GM19397 (cell line): ENCODE data around the gene AP5S1.
A peak's percentile ranks its signal among the peaks of the same experiment; 100 is the strongest.
"Not testable (repeated sequence)": the region's sequence is repeated elsewhere in the genome, so short reads cannot be mapped to it uniquely, and the experiment has no call there.

Experiments used
- ATAC-seq: cut with Tn5 transposase; IDR thresholded peaks from one replicate; pipeline ENCODE4 v1.9.1; 2021; ENCODE audit warnings: mild to moderate bottlenecking, moderate library complexity; ENCODE audit not compliant: unreplicated experiment

AP5S1 gene

DNA sequence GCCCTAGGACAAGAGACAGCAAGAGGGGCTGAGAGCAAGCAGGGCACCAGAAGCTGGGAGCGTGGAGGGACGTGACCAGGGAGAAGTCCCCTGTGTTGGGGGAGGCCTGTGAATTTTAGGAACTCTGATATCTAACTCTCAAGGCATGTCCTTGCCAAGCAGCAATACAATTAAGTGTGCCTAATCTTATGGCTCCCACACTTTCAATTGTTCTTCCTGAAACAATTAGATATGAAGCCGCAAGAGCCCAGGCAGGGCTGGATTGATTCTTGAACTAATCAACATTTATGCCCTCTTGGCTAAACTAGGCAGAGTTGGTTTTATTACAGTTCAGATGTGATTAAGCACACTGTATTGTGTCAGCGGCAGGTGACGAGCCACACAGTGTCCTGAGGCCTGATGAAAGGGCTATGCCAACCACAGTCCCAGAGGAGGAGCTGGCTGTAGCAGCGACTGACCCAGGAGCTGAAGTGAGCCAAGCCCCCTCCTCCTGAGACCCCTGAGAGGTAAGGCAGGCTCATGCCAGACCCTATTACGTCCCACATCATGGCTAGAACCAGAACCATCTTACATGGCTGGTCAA lies 22.1 kb downstream of the AP5S1 start:
- no peak for ATAC-seq

DNA sequence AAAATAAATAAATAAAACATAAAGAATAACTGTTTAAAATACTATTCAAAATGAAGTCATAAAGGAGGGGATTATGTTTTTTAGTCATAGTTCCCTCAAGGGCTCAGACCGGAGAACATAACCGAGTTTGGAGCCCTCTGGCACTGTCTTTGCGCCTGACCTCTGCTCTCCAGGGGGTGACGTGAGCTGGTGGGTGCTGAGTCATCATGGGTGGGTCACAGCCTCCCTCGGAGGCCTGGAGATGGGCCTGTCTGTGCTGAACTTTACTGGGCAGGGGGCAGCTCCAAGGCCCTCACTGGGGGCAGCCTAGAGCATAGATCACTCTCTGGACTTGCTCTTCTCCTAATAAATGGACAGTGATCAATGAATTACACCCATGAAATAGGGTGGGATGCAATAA lies 23.1 kb downstream of the AP5S1 start:
- no peak for ATAC-seq

DNA sequence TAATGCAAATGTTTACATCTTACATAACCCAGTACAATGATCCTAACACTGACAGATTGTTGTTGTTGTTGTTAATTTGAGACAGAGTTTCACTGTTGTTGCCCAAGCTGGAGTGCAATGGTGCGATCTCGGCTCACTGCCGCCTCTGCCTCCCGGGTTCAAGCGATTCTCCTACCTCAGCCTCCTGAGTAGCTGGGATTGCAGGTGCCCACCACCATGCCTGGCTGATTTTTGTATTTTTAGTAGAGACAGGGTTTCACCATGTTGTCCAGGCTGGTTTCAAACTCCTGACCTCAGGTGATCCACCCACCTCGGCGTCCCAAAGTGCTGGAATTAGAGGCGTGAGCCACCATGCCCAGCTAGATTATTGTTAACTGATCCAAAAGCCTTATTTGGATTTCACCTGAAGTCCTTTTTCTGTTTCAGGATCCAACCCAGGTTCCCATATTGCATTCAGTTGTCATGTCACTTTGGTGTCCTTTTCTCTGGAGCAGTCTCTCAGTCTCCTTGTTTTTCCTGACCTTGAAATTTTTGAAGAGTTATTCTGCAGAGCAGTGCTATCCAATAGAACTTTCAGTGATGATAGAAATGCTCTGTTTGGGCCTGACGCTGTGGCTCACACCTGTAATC lies 23.8 kb downstream of the AP5S1 start:
- ATAC-seq, result not testable (repeated sequence)

DNA sequence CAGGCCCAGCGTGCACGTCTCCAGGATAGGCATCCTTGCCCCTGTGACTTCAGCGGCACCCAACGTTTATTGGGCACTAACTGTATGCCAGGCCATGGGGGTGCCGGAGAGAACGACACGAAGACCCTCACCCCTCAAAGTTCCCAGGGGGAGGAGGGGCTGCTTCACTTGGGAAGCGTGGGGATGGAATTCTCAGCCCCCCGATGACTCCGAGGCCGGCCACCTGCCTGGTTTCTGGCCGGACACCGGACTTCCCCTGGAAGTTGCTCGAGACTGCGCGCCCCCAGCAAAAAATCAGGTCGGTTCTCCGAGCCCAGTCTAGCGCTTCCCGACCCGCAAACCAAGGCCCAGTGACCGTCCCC lies 26.0 kb downstream of the AP5S1 start:
- ATAC-seq, result no peak

DNA sequence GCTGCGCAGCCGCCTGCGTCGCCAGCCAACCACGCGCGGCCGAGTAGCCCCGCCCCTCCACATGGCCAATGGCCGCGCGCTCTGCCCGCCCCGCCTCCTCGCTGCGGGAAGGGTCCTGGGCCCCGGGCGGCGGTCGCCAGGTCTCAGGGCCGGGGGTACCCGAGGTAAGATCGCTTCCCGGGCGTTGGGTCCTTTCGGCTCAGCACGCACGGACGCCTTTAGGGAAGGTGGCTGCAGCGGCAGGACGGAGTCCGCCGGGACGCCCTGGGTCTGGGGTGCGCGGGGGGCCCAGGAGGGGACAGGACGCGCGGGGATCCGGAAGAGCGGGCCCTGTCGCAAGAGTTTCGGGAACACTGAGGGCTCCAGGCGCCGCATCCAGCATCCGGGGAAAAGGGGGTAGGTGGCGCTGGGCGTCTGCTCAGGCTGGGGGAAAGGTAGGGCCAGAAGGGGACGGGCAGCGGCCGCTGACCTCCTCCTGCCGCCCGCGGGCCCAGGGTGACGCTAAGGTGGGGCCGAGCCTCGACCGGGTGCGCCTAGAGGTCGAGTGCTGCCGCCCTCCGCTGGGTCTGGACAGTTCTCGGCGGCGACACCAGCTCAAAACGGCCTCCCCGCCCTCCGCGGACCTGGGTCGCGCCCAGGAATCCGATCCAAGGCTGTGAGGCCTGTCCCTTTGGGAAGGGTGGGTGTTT lies 26.5 kb downstream of the AP5S1 start, which contains the start of gene MAVS:
MAVS (plus strand) TSS at position 95 of the 689 bp plus-strand sequence. CDS start 7,791 bp downstream, outside the sequence.
- ATAC-seq, result peak; percentile 98

DNA sequence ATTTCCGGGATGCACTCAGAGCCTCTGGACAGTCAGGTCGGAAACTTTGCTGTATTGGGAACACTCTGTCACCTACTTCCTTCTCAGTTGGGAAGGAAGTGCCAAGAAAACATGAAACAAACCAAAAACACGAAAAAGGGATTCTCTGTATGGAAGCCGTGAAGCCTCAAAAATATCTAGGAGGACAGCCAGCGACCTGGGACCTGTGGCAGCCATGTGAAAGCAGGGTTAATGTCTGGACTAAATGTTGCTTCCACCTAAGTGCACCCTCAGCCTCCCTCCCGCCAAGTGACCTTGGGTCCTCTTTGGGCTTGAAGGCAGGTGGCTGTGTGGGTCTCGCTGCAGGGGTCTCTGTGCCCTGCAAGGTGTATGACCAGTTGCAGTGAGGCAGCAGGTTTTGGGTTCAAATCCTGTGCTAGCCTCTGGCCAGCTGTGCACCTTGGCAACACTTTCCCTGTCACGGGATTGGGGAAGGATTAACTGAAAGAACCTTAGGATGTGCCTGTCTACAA lies 27.1 kb downstream of the AP5S1 start:
- no peak for ATAC-seq

DNA sequence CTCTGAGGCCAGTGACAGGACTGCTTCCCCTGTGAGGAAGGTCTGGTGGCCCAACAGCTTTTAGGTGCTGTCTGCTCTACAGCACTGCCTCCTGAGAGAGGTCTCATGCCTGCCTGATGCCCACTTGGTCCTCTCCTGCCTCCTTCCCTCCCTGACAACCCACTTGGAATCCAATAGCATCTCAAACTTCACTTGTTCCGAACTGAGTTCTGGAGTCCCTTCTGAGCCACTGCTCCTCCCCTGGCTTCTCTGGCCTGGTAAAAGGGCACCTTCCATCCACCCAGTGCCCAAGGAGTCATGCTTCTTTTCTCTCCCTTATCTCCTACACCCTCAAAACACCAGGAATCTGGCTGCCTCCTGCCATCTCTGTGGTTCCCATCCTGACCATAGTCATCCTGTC lies 28.2 kb downstream of the AP5S1 start:
- no peak for ATAC-seq

DNA sequence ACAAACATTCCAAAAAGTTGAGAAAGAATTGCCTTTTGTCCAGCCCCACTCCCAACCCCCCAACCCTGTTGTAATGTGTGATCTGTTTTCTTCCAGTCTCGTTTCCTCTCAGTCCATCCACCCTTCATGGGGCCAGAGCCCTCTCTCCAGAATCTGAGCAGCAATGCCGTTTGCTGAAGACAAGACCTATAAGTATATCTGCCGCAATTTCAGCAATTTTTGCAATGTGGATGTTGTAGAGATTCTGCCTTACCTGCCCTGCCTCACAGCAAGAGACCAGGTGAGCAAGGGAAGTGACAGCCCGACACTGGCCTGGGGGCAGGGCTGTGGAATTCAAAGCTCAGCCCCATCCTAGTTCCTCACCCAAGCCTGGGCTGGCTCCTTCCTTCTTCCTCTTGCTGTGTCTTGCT lies 34.1 kb downstream of the AP5S1 start:
- no peak for ATAC-seq

DNA sequence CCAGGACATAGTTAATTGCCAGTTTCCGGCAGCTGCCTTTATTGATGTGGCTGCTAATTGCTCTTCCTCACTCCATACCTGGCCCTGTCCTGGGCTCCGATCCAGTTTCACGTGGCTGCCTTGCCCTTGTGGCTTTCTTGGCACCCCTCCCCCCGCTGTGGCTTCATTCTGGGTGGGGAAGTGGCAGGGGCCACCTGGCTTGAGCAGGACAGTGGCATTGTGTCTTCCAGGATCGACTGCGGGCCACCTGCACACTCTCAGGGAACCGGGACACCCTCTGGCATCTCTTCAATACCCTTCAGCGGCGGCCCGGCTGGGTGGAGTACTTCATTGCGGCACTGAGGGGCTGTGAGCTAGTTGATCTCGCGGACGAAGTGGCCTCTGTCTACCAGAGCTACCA lies 37.1 kb downstream of the AP5S1 start:
- no peak for ATAC-seq

DNA sequence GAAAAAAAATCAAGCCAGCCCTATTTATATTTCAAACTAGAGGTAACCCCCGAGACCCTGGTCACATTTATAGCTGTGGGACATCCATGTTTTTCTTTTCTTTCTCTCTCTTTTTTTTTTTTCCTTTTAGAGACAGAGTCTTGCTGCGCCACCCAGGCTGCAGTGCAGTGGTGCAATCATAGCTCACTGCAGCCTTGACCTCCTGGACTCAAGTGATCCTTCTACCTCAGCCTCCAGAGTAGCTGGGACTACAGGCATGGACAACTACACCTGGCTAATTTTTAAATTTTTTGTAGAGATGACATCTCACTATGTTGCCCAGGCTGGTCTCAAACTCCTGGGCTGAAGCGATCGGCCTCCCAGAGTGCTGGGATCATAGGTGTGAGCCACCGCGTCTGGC lies 38.3 kb downstream of the AP5S1 start:
- ATAC-seq, result no peak

DNA sequence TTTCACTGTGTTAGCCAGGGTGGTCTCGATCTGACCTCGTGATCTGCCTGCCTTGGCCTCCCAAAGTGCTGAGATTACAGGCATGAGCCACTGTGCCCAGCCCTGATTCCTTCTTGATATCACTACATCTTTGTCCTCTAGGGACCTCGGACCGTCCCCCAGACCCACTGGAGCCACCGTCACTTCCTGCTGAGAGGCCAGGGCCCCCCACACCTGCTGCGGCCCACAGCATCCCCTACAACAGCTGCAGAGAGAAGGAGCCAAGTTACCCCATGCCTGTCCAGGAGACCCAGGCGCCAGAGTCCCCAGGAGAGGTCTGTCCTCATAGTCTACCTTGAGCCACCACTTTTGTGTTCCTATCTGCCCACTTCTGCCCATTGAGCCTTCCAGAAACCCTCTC lies 40.8 kb downstream of the AP5S1 start:
- ATAC-seq, result no peak

DNA sequence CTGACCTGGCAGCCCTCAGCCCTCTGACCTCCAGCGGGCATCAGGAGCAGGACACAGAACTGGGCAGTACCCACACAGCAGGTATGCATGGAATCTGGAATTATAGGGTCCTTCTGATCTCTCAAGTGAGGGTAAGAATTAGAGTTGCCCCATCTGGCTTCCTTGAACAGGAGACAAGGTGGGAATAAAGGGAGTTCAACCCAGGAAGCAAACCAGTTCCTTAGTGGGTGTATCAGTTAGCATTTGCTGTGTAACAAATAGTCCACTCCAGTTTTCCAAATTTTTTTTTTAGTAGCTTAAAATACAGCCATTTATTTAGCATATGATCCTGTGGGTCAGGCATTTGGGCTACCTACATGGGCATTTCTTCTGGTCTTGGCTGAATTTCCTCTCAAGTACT lies 42.0 kb downstream of the AP5S1 start:
- ATAC-seq, result no peak

DNA sequence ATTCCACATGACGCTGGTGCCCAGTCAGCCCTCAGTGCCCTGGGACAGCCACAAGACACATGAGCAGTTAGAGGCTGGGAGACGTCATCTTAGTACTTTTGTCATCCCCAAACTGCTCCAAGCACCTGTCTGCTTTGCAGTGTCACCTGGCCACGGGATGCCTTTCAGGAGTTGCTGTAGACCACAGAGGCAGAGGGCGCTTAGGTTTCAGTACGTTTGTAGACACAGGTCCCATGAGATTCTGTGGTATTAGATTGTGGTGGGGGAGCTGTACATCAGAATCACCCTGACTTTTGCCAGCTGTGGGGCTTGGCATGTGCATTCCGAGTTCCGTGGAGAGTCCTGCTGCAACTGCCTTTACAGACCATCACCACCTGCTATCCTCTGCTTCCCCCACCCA lies 43.0 kb downstream of the AP5S1 start:
- no peak for ATAC-seq

DNA sequence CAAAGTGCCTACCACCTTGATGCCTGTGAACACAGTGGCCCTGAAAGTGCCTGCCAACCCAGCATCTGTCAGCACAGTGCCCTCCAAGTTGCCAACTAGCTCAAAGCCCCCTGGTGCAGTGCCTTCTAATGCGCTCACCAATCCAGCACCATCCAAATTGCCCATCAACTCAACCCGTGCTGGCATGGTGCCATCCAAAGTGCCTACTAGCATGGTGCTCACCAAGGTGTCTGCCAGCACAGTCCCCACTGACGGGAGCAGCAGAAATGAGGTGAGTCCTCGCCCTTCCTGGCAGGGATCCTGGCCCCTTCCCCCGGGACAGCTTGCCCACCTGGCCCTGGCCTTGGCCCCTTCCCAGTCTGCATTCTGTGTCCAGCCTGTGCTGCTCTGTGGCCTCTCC lies 44.2 kb downstream of the AP5S1 start:
- ATAC-seq, result no peak

DNA sequence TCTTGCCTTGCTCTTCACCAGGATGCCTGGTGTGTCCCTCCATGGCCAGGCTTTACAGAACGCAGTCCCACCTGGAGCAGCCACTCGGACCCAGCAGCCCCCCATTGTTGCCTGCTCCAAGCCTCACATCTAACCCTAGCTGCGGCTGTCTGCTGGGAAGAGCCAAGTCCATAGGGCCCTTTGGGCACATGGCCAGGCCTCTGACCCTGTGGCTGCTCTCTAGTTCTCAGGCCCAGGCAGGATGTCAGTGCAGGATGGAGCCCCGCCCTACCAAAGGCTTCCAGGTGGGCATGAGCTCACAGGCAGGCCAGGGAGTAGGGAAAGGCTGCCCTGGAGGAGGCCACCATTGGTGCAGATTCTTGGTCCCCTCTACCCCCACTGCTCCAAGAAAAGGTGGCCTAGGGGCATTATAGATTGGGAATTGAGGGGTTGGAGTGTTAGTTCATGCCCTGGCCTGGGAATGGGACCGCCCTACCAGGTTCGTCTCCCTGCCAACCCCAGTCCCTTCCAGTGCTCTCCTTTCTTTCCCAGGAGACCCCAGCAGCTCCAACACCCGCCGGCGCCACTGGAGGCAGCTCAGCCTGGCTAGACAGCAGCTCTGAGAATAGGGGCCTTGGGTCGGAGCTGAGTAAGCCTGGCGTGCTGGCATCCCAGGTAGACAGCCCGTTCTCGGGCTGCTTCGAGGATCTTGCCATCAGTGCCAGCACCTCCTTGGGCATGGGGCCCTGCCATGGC lies 45.0 kb downstream of the AP5S1 start:
- ATAC-seq, result no peak

DNA sequence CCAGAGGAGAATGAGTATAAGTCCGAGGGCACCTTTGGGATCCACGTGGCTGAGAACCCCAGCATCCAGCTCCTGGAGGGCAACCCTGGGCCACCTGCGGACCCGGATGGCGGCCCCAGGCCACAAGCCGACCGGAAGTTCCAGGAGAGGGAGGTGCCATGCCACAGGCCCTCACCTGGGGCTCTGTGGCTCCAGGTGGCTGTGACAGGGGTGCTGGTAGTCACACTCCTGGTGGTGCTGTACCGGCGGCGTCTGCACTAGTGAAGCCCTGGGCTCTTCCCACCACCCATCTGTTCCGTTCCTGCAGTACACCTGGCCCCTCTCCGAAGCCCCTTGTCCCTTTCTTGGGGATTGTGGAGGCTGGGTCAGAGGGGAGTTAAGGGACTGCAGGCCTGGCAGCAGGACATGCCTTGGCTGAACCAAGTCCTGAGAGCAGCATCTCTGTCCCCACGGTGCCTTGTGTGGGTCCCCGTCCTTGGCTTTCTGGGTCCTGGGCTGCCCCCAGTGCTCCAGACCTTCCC lies 45.6 kb downstream of the AP5S1 start:
- no peak for ATAC-seq

DNA sequence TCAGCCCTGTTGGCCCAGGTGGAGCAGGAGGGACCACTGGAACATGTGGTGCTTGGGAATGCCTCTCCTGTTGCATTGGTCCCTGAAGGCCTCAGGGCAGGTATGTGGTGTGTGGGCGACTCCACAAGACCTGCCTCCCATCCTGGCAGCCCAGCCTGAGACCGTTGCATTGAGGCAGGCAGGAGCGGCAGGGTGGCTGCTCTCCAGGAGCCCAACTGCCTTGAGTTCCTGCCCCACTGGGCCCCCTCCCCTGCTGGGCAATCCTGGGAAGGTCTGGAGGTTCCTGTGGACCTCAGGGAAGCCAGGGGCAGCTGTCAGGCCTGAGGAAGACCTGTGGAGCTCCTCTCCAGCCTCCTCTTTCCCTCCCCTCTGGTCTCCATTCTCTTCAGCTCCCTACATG lies 46.1 kb downstream of the AP5S1 start:
- ATAC-seq, result no peak

DNA sequence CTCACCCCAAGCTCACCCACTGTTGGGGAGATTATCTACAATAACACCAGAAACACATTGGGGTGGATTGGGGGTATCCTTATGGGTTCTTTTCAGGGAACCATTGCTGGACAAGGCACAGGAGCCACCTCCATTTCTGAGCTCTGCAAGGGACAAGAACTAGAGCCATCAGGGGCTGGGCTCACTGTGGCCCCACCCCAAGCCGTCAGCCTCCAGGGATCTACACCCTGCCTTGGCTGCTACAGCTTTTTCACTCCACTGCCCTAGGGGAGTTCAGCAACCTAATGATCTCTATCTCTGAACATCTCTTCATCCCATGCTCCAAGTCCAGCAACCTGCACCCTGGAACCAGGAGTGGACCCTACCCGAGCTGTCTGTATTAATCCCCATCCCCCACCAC lies 47.5 kb downstream of the AP5S1 start:
- no peak for ATAC-seq

DNA sequence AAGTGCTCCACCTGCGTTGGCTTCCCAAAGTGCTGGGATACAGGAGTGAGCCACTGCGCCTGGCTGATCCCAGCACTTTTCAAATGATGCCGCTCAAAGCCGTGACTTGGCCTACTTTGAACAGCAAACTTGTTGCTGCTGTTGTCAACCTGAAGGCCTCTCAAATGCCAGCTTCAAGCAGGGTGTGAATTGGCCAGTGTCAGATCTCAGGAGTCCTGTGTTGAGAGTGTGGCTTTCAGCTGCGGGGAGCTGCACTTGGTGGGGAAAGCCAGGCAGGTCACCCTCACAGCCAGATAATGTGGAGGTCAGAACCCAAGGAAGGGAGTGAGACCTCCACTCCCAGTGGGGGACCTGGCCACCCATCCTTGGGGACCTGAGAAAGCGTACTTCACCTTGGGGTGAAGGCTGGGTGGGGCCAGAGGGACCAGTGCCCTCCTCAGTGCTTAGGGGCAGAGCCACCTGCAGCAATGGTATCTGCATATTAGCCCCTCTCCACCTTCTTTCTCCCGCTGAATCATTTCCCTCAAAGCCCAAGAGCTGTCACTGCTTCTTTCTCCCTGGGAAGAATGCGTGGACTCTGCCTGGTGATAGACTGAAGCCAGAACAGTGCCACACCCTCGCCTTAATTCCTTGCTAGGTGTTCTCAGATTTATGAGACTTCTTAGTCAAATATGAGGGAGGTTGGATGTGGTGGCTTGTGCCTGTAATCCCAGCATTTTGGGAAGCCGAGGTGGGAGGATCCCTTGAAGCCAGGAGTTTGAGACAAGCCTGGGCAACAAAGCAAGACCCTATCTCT lies 49.7 kb downstream of the AP5S1 start:
- no peak for ATAC-seq

DNA sequence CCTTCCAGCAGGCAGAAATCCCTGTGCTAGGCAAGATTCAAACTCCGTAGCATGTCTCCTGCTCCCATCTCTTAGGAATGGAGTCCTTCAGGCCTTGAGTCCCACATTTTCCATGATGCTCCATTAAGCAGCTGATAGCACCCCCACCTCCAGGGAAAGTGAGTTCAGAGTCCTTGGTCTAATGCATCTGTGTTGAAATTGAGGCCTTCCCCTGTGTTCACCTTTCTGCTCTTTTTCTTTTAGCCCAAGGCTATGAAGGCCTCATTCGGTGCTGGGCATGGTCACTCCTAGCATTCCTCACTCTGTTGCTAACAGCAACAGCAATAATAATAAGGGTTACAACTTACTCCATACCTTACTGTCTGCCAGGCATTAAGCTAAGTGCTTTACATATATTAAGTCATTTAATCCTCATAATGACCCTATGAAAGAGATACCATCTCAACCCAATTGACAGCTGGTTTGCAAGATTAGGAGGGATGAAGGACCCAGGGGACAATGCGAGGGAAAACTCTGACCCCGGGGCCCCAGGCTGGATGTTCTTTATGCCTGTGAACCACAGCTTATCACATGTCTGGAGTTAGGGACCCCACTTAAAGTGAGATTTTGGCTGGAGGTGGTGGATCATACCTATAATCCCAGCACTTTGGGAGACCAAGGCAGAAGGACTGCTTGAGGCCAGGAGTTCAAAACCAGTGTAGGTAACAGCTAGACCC lies 51.4 kb downstream of the AP5S1 start:
- no peak for ATAC-seq
